NCI-H446 (cell line): ENCODE data around the gene CTSW.

Source experiments
- DNase-seq, 2 experiments: peaks; one replicate each; lab custom pipeline; 2025; lab: John Stamatoyannopoulos, UW

Gene CTSW

GRCh38 chr11:65903068-65903481, 23.4 kb downstream of the CTSW start:
- DNase-seq = no peak

- no peak for DNase-seq
Measured at GRCh38 chr11:65903715-65904114, 24.1 kb downstream of the CTSW start.

- no peak for DNase-seq
Measured at GRCh38 chr11:65906602-65907001, 27.0 kb downstream of the CTSW start.

GRCh38 chr11:65907878-65908277, 28.2 kb downstream of the CTSW start:
- no peak for DNase-seq

GRCh38 chr11:65911682-65912568, 32.3 kb downstream of the CTSW start:
- peak; percentile 48 to 76 for DNase-seq

GRCh38 chr11:65912845-65913244, 33.2 kb downstream of the CTSW start:
- DNase-seq = no peak

GRCh38 chr11:65915101-65915820, 35.6 kb downstream of the CTSW start:
- DNase-seq = peak in 1 of 2 experiments; percentile 27

GRCh38 chr11:65915821-65916251, 36.2 kb downstream of the CTSW start:
- peak in 1 of 2 experiments; percentile 69 for DNase-seq

- no peak for DNase-seq
Measured at GRCh38 chr11:65916391-65916790, 36.8 kb downstream of the CTSW start.

- DNase-seq = no peak
Measured at GRCh38 chr11:65917077-65917433, 37.4 kb downstream of the CTSW start.

GRCh38 chr11:65917434-65918210, 38.0 kb downstream of the CTSW start:
- DNase-seq = no peak

- DNase-seq = no peak
Measured at GRCh38 chr11:65918211-65919140, 38.8 kb downstream of the CTSW start, which contains the start of gene C11orf68. C11orf68 (minus strand) TSS chr11:65919062; CDS start chr11:65919031, 31 bp downstream.

- peak; percentile 93 to 98 for DNase-seq
Measured at GRCh38 chr11:65919141-65919572, 39.5 kb downstream of the CTSW start, which contains the start of gene DRAP1. DRAP1 (plus strand) TSS chr11:65919426; CDS start chr11:65919502, 76 bp downstream.

GRCh38 chr11:65919573-65920371, 40.1 kb downstream of the CTSW start:
- DNase-seq = no peak

- no peak for DNase-seq
Measured at GRCh38 chr11:65920372-65920802, 40.8 kb downstream of the CTSW start.

GRCh38 chr11:65921033-65921555, 41.5 kb downstream of the CTSW start:
- no peak for DNase-seq

GRCh38 chr11:65921876-65922275, 42.2 kb downstream of the CTSW start:
- no peak for DNase-seq

GRCh38 chr11:65922565-65922964, 42.9 kb downstream of the CTSW start:
- no peak for DNase-seq

GRCh38 chr11:65925397-65925796, 45.8 kb downstream of the CTSW start:
- DNase-seq = no peak

- no peak for DNase-seq
Measured at GRCh38 chr11:65927904-65928397, 48.3 kb downstream of the CTSW start.
